ENCODE measurements around the gene SLC2A4.

Gene SLC2A4

DNA sequence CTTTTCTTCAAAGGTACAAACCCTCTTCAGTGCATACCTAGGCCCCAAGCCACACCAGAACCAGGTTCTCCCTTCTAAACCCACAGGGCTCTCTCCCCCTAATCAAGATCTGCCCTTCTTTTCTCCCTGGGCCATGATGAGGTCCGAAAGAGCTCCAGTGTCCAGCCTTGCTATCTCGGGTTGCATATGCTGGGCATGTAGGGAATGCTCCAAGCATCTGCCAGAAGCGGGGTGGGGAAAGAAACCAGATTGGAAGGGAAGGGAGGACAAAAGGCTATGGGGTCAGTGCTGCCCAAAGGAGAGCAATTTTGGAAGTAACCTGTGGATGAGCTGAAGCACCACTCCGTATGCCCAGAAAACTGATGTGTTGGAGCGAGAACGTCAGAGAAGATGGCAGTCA, 32.3 kb upstream of the SLC2A4 start:
- DNase-seq, result no peak

DNA sequence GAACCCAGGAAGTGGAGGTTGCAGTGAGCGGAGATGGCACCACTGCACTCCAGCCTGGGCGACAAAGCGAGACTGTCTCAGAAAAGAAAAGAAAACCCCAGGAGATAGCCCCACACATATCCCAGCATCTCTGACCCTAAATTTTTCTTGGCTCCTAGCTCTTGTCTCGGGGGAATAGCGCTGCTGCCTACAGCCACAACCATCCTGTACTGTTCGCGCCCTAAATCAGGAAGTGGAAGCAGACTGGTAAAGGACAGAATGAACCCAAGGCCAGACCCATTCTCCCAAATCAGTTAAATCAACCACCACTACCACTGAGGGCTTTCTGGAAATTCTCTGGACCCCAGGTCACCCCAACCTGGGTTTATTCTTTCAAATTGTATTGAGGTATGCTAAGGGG, 31.7 kb upstream of the SLC2A4 start:
- no peak for DNase-seq

DNA sequence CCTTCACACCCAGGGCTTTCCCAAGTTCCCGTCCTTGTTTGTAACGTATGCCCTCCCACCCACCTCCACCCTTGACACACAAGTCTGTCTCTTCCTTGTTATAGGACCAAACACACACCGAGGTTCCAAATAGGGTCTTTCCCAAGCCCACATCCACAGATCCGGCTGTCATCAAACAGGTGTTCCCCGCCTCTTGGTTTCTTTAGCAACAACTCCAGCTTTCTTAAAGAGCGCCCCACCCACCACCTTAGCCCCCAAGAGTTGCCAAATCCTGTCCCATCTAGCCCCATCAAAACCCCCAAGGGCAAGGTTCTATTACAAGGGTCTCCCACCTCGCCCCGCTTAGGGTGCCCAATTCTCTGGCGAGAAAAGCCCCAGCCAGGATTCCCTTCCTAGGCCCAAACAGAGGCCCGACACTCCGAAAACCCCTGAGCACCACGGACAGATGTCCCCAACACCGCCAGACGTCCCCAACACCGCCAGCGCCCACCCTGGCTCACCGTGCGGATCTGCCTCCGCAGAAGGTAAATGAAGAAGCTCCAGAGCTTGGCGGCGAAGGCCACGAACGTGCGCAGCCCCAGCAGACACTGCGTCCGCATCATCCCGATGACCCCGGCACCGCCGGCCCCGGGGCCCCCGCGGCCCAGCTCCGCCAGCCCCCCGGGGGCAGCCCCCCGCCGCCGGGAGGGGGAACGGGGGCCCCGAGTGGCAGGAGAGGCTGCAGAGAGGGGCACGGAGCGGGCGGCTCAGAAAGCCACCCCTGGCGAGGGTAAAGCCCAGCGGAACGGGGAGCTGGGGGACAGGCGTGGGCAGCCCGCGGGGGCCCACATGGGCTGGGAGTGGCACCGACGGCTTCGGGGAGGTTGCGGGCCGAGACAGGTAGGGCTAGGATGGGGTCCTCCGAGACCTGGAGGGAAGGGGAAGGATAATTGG, 30.6 kb upstream of the SLC2A4 start:
- DNase-seq, result no peak

DNA sequence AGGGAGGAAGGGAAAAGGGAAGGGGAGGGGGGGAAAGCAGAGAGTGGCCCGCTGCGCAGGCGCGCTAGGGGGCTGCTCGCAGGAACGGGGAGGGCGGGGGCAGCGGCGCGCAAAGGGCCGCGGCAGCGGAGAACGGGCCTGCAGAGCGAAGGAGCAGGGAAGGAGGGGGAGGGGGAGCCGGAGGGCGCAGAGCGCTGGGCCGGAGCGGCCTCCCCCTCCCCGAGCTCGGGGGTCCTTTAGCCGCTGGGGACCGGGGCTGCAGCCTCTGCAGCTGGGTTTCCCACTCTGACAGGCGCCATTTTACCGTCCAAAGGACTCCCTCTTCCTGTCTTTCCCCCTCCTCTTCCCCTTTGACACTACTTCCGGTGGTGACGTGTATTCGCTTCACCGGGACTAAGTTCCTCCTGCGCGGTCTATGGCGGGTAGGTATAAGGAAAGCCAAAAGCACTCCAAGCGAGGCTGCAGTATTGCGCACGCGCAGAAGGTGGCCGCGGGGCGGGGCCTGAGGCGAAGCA, 29.8 kb upstream of the SLC2A4 start, which contains the start of gene CTDNEP1:
TSS of gene CTDNEP1 (minus strand) at position 74 of the 515 bp plus-strand sequence. CDS start 438 bp downstream, outside the sequence.
- DNase-seq, result peak; percentile 83

DNA sequence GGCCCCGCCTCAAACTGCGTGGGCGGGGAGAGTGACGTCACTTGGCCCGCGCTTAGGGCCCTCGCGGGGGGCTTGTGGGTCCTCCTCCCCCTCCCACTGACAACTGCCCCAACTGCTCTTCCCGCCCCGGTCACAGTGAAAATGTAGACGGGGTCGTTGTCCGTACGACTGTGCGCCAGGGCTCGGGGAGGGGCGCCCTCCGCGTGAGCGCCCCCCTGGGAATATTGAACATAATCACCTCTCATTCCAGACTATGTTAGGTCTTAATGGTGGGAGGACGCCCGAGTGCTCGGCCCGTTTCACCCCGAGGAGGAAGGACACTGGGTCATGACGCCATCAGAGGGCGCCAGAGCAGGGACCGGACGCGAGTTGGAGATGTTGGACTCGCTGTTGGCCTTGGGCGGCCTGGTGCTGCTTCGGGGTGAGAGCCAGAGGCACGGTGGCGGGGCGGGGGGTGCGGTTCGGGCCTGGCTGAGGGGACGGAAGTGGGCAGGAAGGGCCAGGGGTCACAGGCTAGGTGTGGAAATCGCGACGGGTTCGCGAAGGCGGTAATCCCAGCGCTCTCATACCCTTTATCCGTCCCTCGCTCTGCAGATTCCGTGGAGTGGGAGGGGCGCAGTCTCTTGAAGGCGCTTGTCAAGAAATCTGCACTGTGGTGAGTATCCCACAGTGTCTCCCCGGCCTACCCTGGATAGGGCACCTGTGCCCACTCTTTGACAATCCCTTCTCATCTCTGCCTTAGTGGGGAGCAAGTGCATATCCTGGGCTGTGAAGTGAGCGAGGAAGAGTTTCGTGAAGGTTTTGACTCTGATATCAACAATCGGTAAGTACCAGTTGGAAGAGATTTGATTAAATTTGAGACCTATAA, 29.1 kb upstream of the SLC2A4 start, which contains the start of gene ELP5:
TSS of gene ELP5 (plus strand) at position 40 of the 868 bp plus-strand sequence. CDS start at position 376, 336 bp downstream.
- peak; percentile 62 for DNase-seq

DNA sequence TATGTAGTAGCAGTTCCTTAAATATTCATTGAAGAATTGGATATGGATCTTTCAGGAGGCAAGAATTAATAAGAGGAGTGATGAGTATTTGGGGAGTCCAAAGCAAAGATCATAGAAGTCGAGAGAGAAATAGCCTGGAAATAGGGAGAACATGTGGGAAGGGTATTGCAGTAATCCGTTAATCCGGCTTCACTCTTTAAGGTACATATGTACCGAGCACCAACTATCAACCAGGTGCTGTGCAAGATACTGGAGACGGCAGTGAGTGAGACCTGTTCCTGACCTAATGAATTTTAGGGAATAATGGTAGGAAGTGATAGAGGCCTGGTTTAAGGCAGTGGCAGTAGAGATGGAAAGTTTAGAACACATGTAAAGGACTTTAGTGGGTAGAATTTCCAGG, 28.4 kb upstream of the SLC2A4 start:
- no peak for DNase-seq

DNA sequence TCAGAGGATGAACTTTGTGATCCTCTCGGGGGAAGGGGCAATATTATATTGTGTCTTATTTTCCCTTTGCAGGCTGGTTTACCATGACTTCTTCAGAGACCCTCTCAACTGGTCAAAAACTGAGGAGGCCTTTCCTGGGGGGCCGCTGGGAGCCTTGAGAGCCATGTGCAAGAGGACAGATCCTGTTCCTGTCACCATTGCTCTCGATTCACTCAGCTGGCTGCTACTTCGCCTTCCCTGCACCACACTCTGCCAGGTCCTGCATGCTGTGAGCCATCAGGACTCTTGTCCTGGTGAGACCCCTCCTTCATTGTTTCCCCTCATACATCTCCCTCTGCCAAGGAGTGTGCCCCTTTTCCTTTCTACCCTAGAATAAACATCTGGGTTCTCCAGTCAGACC, 27.0 kb upstream of the SLC2A4 start:
- DNase-seq, result no peak

DNA sequence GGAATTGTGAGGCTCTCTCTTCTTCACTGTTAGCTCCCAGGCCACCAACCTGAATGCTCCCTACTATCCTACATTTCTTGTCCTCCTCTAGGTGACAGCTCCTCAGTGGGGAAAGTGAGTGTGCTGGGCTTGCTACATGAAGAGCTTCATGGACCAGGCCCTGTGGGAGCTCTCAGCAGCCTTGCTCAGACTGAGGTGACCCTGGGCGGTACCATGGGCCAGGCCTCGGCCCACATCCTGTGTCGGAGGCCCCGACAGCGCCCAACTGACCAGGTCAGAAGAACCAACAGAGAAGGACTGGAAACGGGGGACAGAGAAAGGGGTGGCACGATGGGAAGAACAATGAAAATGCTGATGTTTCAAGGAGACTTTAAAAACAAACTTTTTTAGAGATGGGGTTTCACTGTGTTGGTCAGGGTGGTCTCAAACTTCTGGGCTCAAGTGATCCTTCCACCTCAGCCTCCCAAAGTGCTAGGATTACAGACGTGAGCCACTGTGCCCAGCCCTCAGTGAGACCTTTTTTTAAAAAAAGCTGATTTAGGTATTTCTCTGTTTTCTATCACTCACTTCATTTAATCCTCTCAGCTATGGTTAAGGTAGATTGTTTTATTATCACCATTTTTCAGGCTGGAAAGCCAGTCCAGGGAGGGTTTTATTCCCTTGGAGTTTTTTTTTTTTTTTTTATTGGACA, 24.6 kb upstream of the SLC2A4 start:
- DNase-seq, result no peak

DNA sequence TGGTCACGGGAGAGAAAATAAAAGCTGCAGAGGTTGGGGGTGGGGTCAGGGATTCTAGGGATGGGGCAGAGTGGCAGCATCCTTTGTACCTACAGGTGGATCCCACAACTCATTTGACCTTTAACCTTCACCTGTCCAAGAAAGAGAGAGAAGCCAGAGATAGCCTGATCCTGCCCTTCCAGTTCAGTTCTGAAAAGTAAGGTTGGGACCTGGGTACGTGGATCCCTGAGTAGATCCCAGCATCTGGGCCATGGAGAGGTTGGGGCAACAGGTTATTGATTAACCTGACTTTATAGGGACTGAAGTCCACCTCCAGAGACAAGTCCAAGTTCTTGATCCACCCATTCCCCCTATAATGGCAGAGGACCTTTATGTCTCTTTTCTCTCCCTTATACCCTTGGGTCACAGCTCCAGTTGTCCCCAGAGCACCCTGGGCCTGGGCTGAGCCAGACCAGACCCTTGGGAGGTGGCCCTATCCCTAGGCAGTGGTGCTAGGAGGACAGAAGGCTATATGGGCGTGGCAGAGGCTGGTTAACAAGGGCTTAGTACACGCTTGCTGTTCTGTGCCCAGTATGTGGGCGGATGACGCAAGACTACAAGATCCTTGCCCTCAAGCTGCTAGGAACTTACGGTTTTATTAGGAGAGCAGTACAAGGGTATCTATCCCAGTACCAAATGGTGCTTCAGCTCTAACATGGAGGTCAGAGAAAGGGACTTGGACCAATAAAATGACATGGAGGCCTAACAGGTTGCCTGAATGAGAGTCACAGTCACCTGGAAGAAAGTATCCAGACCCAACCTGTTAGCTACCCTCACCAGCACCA, 22.6 kb upstream of the SLC2A4 start:
- DNase-seq, result no peak

DNA sequence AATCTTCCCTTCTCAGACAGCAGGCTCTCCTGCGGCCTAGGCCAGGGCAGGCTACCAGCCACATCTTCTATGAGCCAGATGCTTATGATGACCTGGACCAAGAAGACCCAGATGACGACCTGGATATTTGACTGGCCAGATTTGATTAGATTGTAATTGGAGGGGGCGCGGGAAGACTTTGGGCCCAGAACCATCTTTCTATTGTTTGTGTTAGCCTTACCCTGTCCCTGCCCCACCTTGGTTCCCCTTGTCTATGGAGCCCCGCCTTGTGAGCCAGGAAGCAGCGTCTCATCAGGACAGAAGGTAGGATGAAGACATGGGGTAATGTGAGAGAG, 22.0 kb upstream of the SLC2A4 start:
- DNase-seq, result no peak

DNA sequence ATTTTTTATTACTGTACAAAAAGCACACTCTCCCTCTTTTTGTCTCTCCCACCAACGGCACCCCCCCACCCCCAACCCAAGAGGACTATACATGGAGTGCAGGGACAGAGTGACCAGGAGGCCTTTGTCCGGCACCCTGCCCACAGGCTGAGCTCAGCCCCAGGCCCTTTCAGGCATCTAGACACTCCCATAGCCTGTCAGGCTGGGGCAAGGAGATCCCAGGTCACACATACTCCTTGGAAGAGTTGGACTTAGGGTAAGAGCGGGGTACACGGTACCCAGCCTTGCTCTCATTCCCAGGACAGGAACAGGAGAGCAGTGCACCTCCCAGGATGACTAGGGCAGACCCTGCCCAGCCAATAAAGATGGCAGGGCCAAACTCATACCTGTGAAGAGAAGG, 21.4 kb upstream of the SLC2A4 start:
- DNase-seq, result no peak

DNA sequence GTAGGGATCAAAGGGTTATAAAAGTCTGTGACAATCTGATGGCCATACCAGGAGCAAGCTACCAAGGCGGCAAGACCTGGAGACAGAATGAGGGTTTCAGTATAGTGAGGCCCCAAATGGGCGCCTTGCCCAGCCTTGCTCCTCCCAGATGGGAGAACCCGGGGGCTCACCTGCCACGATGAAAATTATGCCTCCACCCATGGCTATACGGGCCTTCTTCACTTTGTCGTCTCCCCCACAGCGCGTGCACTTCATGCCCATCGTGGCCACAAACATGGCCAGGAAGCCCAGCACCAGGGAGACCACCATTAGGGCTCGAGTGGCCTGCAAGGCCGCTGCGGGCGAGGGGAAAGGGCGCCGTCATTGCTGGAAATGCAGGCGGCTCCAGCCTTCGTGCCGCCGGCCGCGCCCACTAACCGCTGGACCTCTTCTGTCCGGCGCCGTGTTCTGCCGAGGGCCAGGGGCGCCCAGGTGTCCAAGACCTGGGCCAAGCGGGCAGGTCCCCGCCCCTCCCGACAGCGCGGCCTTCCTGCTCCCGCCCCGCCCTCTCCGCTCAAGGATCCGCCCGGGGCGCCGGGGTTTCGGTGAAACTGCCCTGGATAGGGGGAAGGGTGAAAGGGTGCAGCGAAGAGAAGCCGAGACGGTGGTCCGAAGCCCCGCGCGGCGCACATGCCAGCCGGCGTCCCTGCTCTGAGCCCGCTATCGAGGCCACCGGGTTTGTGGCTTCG, 20.7 kb upstream of the SLC2A4 start:
- DNase-seq, result no peak

DNA sequence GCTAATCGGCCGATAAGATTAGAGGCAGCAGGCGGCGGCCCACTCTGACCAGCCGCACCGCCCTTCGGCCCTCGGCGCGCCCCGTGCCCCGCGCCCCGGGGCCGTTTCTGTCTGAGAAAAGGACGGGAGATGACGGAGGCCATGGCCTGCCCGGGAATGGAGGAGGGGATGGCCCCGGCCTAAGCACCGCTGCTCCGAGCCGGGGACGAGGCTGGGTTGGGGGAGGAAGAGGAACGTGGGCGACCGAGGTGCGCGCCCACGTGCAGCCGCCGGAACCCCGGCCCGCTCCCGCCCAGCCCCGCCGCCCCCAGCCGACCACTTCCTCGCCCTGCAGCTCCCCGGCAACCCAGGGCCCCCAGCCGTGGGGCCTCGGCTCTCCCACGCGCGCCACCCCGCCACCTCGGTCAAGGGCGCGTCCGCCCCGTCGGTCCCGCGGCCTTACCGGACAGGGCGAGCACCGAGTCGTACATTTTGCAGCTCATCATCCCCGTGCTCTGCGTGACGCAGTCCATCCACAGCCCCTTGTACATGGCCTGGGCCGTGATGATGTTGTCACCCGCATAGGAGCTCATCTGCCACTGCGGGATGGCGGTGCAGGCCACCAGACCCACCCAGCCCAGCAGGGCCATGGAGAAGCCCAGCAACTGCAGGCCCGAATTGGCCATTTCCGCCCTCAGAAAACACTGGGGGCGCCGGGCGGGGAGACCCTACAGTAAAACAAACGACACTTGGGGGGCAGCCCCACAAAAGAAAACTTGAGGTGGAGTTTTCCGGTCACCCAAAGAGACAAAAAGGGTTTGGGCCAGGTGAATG, 19.9 kb upstream of the SLC2A4 start:
- DNase-seq, result no peak

DNA sequence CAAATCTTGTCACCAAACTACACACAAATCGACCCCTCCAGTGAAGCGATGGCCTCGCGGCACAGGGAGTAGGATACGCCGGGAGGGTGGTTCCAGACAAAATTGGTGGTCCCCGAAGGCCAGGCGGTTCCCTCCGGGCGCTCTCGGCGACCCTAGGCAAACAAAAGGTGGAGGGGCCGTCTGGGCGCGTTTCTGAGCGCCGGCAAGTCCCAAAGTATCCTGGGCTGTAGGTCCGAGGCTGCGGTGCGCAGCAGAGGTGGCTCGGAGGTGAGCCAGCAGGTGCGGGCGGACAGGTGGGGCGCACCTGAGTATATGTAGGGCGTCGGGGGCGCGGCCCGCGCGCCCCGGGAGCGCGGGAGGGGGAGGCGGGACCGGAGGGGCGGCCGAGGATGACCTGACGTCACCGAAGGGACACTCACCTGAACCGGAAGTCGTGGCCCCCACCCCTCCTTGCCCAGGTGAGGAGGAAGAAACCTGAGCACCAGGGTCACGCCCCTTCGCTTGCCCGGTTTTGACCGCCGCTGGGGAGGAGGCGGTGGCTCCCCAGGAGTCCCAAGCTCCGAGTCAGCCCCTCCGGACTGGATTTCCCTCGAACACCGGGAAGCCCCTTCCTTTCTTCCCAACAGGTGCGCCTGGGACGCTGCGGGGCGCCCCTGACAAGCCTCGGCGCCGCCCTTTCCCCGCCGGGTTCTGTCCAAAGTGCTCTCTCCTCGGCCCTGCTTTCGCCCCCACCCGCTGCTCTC, 19.2 kb upstream of the SLC2A4 start, which contains the start of gene CLDN7:
TSS of gene CLDN7 (minus strand) at position 287 of the 743 bp plus-strand sequence. CDS start 435 bp downstream, outside the sequence.
- no peak for DNase-seq

DNA sequence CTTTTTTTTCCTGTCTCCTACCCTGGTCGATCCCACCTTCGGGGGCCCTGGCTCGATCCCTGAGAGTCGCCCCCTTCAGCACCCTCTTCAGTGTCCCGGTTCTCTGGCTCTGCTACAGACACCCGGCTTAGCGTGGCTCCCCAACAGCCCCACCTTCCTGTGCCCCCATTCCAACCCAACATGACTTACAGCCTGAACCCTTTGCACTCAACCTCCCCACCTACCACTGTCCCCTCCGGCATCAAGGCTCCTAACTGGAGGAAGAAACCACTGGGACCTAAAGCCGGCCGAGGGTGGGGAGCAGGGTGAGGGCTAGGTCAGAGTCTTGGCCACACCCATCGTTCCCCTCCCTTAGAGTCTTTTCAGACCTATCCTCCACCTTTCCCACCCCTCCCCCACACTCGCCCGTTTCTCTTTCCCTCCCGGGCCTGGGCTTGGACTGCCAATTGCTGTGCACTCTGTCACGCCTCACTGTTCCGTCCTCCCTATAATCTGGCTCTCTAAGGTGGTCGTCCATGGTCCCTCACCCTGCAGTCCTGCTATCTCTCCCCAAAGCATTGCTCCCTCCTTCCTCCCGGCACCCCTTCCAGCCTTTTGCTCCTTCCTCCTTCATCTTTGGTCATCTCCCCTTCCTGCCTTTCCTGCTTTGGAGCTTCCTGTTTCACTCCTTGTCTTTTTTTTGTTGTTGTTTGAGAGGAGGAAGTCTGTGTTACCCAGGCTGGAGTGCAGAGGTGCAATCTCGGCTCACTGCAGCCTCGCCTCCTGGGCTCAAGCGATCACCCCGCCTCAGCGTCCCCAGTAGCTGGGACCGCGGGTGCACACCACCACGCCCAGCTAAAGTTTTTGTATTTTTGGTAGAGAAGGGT, 18.4 kb upstream of the SLC2A4 start:
- no peak for DNase-seq

DNA sequence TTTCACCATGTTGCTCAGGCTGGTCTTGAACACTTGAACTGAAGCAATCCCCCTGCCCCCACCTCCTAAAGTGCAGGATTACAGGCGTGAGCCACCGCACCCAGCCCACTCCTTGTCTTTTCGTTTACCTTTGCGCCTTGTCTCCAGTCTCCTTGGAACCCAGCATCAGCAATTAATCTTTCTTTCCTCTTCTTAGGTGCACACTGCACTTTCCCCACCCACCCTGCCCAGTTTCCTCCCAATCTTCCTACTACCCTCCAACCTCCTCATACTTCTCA, 17.8 kb upstream of the SLC2A4 start:
- no peak for DNase-seq

DNA sequence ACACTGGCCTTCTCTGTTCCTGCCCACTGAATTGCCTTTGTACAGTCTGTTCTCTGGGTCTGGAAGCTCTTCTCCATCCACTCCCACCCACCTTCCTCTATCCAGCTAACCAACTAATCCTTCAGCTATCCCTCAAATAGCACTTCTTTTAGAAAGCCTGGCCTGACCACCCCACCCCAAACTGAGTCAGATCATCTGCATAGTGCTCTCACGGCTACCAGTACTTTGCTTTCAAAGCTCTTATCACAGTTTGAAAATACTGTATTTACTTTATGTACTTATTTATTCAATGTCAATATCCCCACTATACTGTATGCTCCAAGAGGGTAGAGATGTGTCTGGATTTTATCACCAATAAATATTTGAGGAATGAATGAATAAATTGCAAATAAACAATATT, 14.7 kb upstream of the SLC2A4 start:
- no peak for DNase-seq

DNA sequence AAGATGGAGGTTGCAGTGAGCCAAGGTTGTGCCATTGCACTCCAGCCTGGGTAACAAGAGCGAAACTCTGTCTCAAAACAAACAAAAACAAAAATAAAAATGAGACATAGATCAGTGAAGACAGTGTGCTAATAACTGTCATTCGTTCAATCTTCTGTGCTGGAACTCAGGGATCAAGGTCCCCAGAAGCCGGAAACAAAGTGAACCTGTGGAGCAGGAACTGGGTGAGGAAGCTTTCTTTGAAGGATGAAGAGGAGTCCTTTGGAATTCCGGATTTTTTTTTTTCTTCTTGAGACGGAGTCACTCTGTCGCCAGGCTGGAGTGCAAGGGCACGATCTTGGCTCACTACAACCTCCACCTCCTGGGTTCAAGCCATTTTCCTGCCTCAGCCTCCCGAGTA, 2.1 kb upstream of the SLC2A4 start:
- DNase-seq, result no peak

Measured in NCI-H524 treated with DMSO at 0.1 percent for 48 hours (cell line).